Tibial artery (tissue), 4 donors: ENCODE data around the gene RECK.
"Not testable (repeated sequence)": the region's sequence is repeated elsewhere in the genome, so short reads cannot be mapped to it uniquely, and the experiment has no call there.

ENCODE experiments used
- DNase-seq, 2 donors: peaks; one replicate each; pipeline ENCODE4 v3.0.0-alpha.2; 2019
- H3K27ac ChIP-seq, 2 donors: fragments of 200-600 bp; sonication (generic) in 1 of 2; 1 replicate in 1 of 2; 2 replicates in 1 of 2; pipeline ENCODE4 v1.5.1; 2018 to 2019; ENCODE audit warnings: mild to moderate bottlenecking in 1 of 2
- H3K27me3 ChIP-seq, 2 donors: fragments of 200-600 bp; sonication (generic) in 1 of 2; one replicate each; pipeline versions ENCODE4 v1.5.1 to v1.6.0; 2016 to 2019
- H3K36me3 ChIP-seq, 3 donors: fragments of 200-600 bp; sonication (generic) in 2 of 3; one replicate each; pipeline ENCODE4 v1.5.1; 2016 to 2019; ENCODE audit warnings: mild to moderate bottlenecking in 2 of 3
- H3K4me1 ChIP-seq, 4 donors: fragments of 200-600 bp; sonication (generic) in 2 of 4; 1 replicate in 3 of 4; 2 replicates in 1 of 4; pipeline ENCODE4 v1.5.1; 2016 to 2019
- H3K4me3 ChIP-seq, 2 donors: fragments of 200-600 bp; sonication (generic) in 1 of 2; 1 replicate in 1 of 2; 2 replicates in 1 of 2; pipeline ENCODE4 v1.5.1; 2018 to 2019; ENCODE audit warnings: mild to moderate bottlenecking in 2 of 2
- H3K9me3 ChIP-seq, 3 donors: fragments of 200-600 bp; sonication (generic) in 1 of 3; one replicate each; pipeline ENCODE4 v1.5.1; 2016 to 2019
- intact Hi-C: fragments of 100-400 bp; cut with DNase I; formaldehyde crosslinking; loops from one replicate; pipeline ENCODE4 v1.15.0; 2023; ENCODE audit warnings: low total_unique reads
- TF ChIP-seq, protein P1 (sequence below), 2 experiments: fragments of 200-600 bp in 1 of 2; fragments of 450-650 bp in 1 of 2; IDR thresholded peaks; one replicate each; pipeline ENCODE4 v1.5.1; 2017 to 2019; ENCODE audit warnings: antibody characterized with exemption in 2 of 2, mild to moderate bottlenecking in 1 of 2, moderate library complexity in 1 of 2

Gene RECK

DNA sequence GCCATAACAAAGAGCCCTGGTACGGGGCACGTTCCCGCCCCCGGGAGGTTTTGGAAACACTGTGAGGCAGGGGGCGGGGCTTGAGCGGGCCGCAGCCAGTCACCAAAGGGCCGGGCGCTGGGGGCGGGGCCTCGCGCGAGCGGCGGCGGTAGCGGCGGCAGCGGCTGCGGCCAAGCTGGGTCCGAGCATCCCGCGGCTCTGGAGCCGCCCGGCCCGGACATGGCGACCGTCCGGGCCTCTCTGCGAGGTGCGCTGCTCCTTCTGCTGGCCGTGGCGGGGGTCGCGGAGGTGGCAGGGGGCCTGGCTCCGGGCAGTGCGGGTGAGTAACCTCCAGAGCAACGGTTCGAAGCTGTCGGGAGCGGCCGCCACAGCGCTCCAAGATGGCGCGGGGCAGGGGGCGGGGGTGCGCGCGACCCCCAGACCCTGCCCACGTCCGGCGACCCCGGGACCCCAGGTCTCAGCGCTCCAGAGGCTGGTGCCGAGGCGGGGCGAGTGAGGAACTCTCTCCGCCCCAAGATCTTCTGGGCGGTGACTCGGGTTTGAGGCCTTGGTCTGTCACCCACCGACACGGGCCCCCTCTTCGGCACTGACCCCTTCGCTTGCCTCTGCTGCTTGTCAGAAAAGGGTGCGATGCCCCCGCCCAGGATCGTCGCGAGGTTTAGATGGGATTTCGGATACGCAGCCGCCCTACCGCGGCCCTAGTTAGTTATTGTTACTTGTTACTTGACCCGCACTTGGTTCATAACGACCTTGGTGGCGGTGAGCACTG, at the start of gene RECK:
RECK (plus strand) TSS at position 134 of the 769 bp plus-strand sequence; CDS start at position 220, 86 bp downstream.
- Histone ChIP-seq H3K4me1 (peaks cover 0 to 39% (median 18%) of the 10 kb centered on the region in 4 donors), H3K4me3 (peak within 1 kb of the TSS; percentile 96 to 97), H3K36me3 (no peaks in the 10 kb centered on the region), H3K9me3 (no peaks in the 10 kb centered on the region), H3K27ac (peak within 1 kb of the TSS; percentile 80 to 88), H3K27me3 (no peaks in the 10 kb centered on the region)
- intact Hi-C loops, result loop anchor here (10.0 kb wide), 1 partner anchor 128 kb away; the partner anchor contains the start of gene CCIN
- DNase-seq, result peak; percentile 92 to 96
- TF ChIP-seq, protein P1, sequence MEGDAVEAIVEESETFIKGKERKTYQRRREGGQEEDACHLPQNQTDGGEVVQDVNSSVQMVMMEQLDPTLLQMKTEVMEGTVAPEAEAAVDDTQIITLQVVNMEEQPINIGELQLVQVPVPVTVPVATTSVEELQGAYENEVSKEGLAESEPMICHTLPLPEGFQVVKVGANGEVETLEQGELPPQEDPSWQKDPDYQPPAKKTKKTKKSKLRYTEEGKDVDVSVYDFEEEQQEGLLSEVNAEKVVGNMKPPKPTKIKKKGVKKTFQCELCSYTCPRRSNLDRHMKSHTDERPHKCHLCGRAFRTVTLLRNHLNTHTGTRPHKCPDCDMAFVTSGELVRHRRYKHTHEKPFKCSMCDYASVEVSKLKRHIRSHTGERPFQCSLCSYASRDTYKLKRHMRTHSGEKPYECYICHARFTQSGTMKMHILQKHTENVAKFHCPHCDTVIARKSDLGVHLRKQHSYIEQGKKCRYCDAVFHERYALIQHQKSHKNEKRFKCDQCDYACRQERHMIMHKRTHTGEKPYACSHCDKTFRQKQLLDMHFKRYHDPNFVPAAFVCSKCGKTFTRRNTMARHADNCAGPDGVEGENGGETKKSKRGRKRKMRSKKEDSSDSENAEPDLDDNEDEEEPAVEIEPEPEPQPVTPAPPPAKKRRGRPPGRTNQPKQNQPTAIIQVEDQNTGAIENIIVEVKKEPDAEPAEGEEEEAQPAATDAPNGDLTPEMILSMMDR (IDR thresholded peaks at IDR 0.05), result no peak

DNA sequence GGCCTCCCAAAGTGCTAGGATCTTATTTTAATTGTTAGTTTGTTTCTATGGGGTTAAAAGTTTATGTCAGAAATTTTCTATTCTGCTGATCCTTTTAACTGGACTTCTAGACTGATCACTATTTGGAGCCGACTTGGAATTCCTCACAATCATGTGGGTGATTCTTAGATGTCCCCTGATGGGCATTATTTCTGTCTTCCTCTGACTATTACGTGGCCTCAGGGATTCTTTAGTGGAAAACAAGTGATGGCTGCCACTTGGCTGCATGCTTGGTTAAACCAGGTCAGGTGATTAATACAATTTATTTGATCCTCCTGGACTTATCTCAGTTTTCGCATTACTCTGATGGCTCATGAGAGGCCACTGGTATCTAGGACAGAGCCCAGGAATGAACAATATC, 46.6 kb upstream of the RECK start:
- no peaks in the 10 kb centered on the region for H3K36me3 ChIP-seq
- intact Hi-C loops, result no loop called here
- TF ChIP-seq, protein P1 (IDR thresholded peaks at IDR 0.05), result no peak
- H3K27me3 ChIP-seq, result peaks cover 0 to 4% of the 10 kb centered on the region in 2 donors
- H3K4me3 ChIP-seq, result no peak overlapping the region
- no peaks in the 10 kb centered on the region for H3K4me1 ChIP-seq
- H3K9me3 ChIP-seq, result no peaks in the 10 kb centered on the region
- no peak for DNase-seq
- no peak overlapping the region for H3K27ac ChIP-seq

GRCh38 chr9:35993136-35993535, 43.6 kb upstream of the RECK start:
- DNase-seq, H3K27me3 ChIP-seq, H3K4me1 ChIP-seq, intact Hi-C loops, H3K9me3 ChIP-seq, H3K4me3 ChIP-seq, H3K36me3 ChIP-seq, H3K27ac ChIP-seq: not testable (repeated sequence)

DNA sequence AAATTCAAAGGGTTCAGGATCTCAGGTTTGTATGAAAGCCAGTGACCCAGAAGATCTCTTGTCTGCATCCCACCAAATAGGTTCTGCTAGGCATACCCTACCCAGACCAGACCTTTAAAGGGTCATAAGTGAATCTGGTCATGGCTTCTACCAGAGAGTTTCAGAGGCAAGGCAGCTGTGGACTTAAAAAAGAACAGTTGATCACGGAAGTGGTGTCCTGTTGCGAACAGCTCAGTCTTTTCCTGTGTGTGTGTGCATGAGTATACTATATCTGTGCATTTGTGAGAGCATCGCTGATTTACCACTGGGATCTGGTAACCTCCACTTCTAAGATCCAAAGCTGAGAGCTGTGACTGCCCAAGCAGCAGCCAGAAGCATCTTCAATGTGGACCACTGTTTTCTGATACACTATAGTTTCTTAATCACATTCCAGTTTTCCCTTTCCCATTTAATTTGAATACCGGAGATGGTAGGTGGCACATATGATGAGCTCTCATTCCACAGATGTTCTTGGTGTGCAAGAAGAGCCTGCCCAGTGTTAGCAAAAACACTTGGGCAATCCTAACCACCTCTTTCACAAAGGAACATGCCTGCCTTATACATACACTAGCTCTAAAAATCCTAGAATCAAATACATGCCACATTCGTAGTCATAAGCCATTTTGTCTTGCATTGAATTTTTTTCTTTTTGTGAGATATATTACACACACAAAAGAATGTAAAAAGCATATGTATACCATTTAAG, 42.6 kb upstream of the RECK start:
- Histone ChIP-seq H3K27me3 (peaks cover 0 to 10% of the 10 kb centered on the region in 2 donors), H3K4me1 (no peaks in the 10 kb centered on the region), H3K27ac (no peak overlapping the region), H3K9me3 (peaks cover 0 to 6% (median 0%) of the 10 kb centered on the region in 3 donors), H3K4me3 (no peak overlapping the region), H3K36me3 (no peaks in the 10 kb centered on the region)
- intact Hi-C loops, result no loop called here
- DNase-seq, result no peak
- TF ChIP-seq, protein P1 (IDR thresholded peaks at IDR 0.05), result no peak

- Histone ChIP-seq H3K27ac (no peak overlapping the region), H3K27me3 (peaks cover 0 to 10% of the 10 kb centered on the region in 2 donors), H3K4me1 (no peaks in the 10 kb centered on the region), H3K4me3 (no peak overlapping the region), H3K36me3 (no peaks in the 10 kb centered on the region), H3K9me3 (peaks cover 0 to 6% (median 0%) of the 10 kb centered on the region in 3 donors)
- intact Hi-C loops, result no loop called here
- TF ChIP-seq, protein P1 (IDR thresholded peaks at IDR 0.05), result no peak
- no peak for DNase-seq
Measured at GRCh38 chr9:35994959-35995358, 41.8 kb upstream of the RECK start.
